Heart right ventricle (tissue), 16 donors: ENCODE data around the gene ROR2. TPM values are rescaled to one million over a fixed set of nuclear protein-coding genes. Genes with fewer than 3 reads are reported as not detected.

Experiments
- ATAC-seq, 8 donors: fragments of 200-7000 bp; cut with Tn5 transposase; one replicate each; pipeline ENCODE4 v1.9.1; 2020; ENCODE audit warnings: mild to moderate bottlenecking in 8 of 8, moderate library complexity in 8 of 8, moderate number of reproducible peaks in 1 of 8
- DNase-seq, 2 donors: peaks; one replicate each; pipeline ENCODE4 v3.0.0-alpha.2; 2020
- H3K27ac ChIP-seq, 10 donors: fragments of 200-600 bp; sonication (generic) in 2 of 10; one replicate each; pipeline versions ENCODE4 v1.5.0 to v1.8.0; 2020 to 2022; ENCODE audit warnings: mild to moderate bottlenecking in 3 of 10
- H3K27me3 ChIP-seq, 7 donors: fragments of 200-600 bp; one replicate each; pipeline ENCODE4 v1.8.0; 2021 to 2022; ENCODE audit warnings: mild to moderate bottlenecking in 2 of 7
- H3K36me3 ChIP-seq, 9 donors: fragments of 200-600 bp; sonication (generic) in 1 of 9; one replicate each; pipeline versions ENCODE4 v1.5.0 to v1.8.0; 2020 to 2022; ENCODE audit warnings: mild to moderate bottlenecking in 2 of 9
- H3K4me1 ChIP-seq, 9 donors: fragments of 200-600 bp; sonication (generic) in 1 of 9; one replicate each; pipeline versions ENCODE4 v1.5.0 to v1.8.0; 2020 to 2022; ENCODE audit warnings: mild to moderate bottlenecking in 4 of 9
- H3K4me3 ChIP-seq, 10 donors: fragments of 200-600 bp; sonication (generic) in 2 of 10; one replicate each; pipeline versions ENCODE4 v1.5.0 to v1.8.0; 2020 to 2022; ENCODE audit warnings: mild to moderate bottlenecking in 7 of 10, moderate library complexity in 2 of 10
- H3K9me3 ChIP-seq, 11 donors: fragments of 200-600 bp in 10 of 11; sonication (generic) in 2 of 11; one replicate each; pipeline versions ENCODE4 v1.5.0 to v1.8.0; 2013 to 2022; ENCODE audit warnings: mild to moderate bottlenecking in 2 of 11, control low read depth in 1 of 11, moderate library complexity in 1 of 11
- WGBS, 2 donors: extraction: QIAGEN DNeasy Blood & Tissue Kit; methylation state at CpG; one replicate each; pipeline ENCODE4 v1.1.7; 2013; ENCODE audit warnings: inconsistent platforms in 1 of 2; 5-methylcytosine and 5-hydroxymethylcytosine counted together
- intact Hi-C, 10 donors: fragments of 100-400 bp; cut with DNase I; formaldehyde crosslinking; loops; one replicate each; pipeline versions ENCODE4 v1.11.1 to v1.14.2; 2022
- polyA plus RNA-seq, 2 donors: library from polyadenylated mRNA; stranded (reverse); fragments of 200-250 nt; gene quantifications; one replicate each; pipeline ENCODE4 v1.2.3, GENCODE V29; 2013
- total RNA-seq, 10 donors: library from RNA; stranded (reverse); fragmentation: NEBNext Ultra II Directional in 3 of 10; extraction: Animal tissue kit (Norgen Biotek cat#: 25700) in 3 of 10; gene quantifications; one replicate each; pipeline versions ENCODE4 v1.2.1 to v1.2.4, GENCODE V29; 2021 to 2023
- TF ChIP-seq, protein P1 (sequence below), 9 donors: fragments of 200-600 bp; sonication (generic) in 2 of 9; IDR thresholded peaks; one replicate each; pipeline versions ENCODE4 v1.5.0 to v1.8.0; 2021 to 2022; ENCODE audit warnings: antibody characterized with exemption in 9 of 9, mild to moderate bottlenecking in 5 of 9, moderate library complexity in 1 of 9
- donor health status: Arrhythmogenic right ventricular cardiomyopathy.
- donor health status: ischemic (EF 13 %, LVEDD 7.1; RV severe dilation, severe dysfunction).
- donor health status: healthy with polysubstance abuse.
- donor health status: DM: no; HTN: yes; CAD: no.
- donor health status: DM: no; HTN: no; CAD: no.
- donor health status: ischemic (EF 25% LVEDD 6.9; RV normal size, moderate dysfunction).
- donor health status: ischemic (EF 25% LVEDD 5.7; RV mildly dilated, moderate dysfunction).
- donor health status: healthy.
- donor health status: DM: yes; HTN: yes; CAD: no.
- donor health status: Ischemic cardiomyopathy.
- donor health status: ischemic (EF 35%, LVEDD 5.7; RV mildly dilated, moderate dysfunction).
- donor health status: nonischemic (EF 11% LVEDD 7.7; RV severe dilation, severe dysfunction).
- donor health status: DM: yes; HTN: yes; CAD: no.
- donor health status: PGD.
- donor health status: ischemic (EF 29% LVEDD 5.4; RV normal size, mild dysfunction).
- donor health status: nonischemic (EF 23%, LVEDD 6.1; RV moderate dilation, normal function).

Gene ROR2
- total and polyA plus RNA-seq, 12 donors: 0.11 to 1.4 (median 0.47) TPM

DNA sequence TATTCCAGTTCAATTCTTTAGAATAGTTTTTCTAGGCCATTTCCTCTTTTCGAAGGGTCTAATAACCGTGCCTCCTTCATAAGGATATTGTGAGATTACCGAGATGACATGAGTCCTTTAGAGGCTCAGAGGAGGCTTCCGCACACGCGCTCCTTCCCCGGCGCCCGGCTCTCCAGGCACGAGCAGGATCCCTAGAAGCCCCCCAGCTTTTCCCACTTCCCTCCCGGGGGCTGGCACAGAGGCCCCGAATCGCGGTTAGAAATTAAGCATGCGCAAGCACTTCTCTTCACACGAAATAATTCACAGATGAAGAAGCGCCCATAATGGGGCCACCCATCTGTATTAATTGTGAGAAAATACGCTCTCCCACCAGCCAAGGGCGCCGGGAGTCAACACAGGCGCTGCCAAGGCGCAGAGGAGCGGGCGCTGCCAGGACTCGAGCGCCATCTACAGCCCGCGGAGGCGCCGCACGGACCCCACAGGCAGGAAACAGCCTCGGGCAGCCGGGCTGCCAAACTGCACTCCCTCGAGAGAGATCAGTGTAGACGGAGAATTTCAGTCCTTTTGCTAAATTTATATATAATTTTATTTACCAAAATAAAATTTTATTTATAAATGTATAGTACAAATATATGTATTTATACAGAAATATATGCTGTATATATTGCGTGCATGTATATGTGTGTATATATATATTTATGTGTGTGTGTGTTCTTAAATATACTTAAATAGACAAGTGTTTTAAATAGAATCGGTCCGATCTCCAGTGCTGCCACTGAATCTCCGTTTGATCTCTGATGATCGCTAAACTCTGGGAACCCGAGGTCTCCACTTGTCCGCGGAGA lies 268.3 kb downstream of the ROR2 start:
- Histone ChIP-seq H3K4me3 (peak overlapping the region in 4 of 10 donors; percentile 6 to 30 (median 24)), H3K36me3 (no peaks in the 10 kb centered on the region), H3K9me3 (no peaks in the 10 kb centered on the region), H3K27ac (no peak overlapping the region), H3K4me1 (peaks cover 0 to 9% (median 0%) of the 10 kb centered on the region in 9 donors), H3K27me3 (peaks cover 0 to 21% (median 3%) of the 10 kb centered on the region in 7 donors)
- intact Hi-C loops: loop anchor here in 9 of 10 donors (2.0 to 10.0 kb wide), 11 partner anchors 63 to 769 kb away; partner anchors contain the start of gene NFIL3 (in 1 of the 9)
- TF ChIP-seq, protein P1, sequence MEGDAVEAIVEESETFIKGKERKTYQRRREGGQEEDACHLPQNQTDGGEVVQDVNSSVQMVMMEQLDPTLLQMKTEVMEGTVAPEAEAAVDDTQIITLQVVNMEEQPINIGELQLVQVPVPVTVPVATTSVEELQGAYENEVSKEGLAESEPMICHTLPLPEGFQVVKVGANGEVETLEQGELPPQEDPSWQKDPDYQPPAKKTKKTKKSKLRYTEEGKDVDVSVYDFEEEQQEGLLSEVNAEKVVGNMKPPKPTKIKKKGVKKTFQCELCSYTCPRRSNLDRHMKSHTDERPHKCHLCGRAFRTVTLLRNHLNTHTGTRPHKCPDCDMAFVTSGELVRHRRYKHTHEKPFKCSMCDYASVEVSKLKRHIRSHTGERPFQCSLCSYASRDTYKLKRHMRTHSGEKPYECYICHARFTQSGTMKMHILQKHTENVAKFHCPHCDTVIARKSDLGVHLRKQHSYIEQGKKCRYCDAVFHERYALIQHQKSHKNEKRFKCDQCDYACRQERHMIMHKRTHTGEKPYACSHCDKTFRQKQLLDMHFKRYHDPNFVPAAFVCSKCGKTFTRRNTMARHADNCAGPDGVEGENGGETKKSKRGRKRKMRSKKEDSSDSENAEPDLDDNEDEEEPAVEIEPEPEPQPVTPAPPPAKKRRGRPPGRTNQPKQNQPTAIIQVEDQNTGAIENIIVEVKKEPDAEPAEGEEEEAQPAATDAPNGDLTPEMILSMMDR (IDR thresholded peaks at IDR 0.05): peak; percentile 64 to 94 (median 87)
- peak; percentile 90 to 97 (median 95) for ATAC-seq
- WGBS, 2 donors: 29 to 30% methylated on average over 43 of the region's 43 CpGs
- DNase-seq: peak; percentile 68 to 81

DNA sequence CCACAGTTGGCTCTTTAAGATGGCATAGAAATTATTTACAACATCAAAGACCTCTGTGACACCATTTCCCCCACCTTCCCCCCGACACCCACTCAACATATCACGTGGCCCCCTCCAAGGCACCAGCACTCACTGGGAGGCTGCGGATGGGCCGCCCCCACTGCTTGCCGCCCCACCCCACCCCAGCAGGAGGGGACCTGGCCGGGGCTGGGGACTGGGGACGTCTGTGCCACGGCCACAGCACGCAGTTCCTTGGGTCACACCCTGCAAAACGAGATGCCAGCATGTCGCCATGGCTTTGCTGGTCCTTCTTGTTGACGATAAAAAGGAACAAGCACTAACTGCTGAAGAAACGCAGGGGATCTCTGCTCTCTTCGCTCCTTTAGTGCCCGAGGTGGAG lies 269.0 kb downstream of the ROR2 start:
- peaks cover 0 to 9% (median 0%) of the 10 kb centered on the region in 9 donors for H3K4me1 ChIP-seq
- intact Hi-C loops: loop anchor here in 9 of 10 donors (2.0 to 10.0 kb wide), 11 partner anchors 64 to 769 kb away; partner anchors contain the start of gene NFIL3 (in 1 of the 9)
- H3K27me3 ChIP-seq: peaks cover 0 to 21% (median 3%) of the 10 kb centered on the region in 7 donors
- no peak overlapping the region for H3K27ac ChIP-seq
- no peaks in the 10 kb centered on the region for H3K9me3 ChIP-seq
- ATAC-seq (no peak), DNase-seq (no peak)
- WGBS, 2 donors: 84 to 86% methylated on average over 15 of the region's 15 CpGs
- no peak overlapping the region for H3K4me3 ChIP-seq
- TF ChIP-seq, protein P1 (IDR thresholded peaks at IDR 0.05): no peak
- H3K36me3 ChIP-seq: no peaks in the 10 kb centered on the region

DNA sequence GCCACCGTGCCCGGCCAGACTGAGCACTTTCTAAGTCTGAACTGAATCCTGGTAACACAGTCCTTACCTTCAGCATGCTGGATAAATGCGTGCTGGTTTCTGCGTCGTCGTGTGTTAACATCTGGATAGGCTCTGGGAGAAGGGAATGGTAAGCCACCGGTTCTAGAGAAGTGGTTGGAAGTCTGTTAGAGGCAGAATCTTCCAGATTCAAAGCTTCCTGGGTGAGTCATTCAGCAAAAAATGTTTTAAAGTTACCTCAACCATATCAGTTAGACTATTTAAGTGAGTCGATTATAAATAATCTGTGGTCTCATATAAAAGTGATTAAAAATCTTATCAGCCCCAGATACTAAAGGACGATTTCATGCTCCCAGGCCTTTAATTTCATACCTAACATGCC lies 269.9 kb downstream of the ROR2 start:
- WGBS, 2 donors: 90 to 94% methylated on average over 9 of the region's 9 CpGs
- intact Hi-C loops: loop anchor here in 9 of 10 donors (2.0 to 10.0 kb wide), 11 partner anchors 65 to 768 kb away; partner anchors contain the start of gene NFIL3 (in 1 of the 9)
- no peak for DNase-seq
- Histone ChIP-seq H3K4me1 (peaks cover 0 to 9% (median 0%) of the 10 kb centered on the region in 9 donors), H3K27me3 (peaks cover 0 to 21% (median 3%) of the 10 kb centered on the region in 7 donors), H3K9me3 (no peaks in the 10 kb centered on the region), H3K4me3 (no peak overlapping the region), H3K36me3 (no peaks in the 10 kb centered on the region), H3K27ac (no peak overlapping the region)
- no peak for ATAC-seq
- TF ChIP-seq, protein P1 (IDR thresholded peaks at IDR 0.05): no peak

DNA sequence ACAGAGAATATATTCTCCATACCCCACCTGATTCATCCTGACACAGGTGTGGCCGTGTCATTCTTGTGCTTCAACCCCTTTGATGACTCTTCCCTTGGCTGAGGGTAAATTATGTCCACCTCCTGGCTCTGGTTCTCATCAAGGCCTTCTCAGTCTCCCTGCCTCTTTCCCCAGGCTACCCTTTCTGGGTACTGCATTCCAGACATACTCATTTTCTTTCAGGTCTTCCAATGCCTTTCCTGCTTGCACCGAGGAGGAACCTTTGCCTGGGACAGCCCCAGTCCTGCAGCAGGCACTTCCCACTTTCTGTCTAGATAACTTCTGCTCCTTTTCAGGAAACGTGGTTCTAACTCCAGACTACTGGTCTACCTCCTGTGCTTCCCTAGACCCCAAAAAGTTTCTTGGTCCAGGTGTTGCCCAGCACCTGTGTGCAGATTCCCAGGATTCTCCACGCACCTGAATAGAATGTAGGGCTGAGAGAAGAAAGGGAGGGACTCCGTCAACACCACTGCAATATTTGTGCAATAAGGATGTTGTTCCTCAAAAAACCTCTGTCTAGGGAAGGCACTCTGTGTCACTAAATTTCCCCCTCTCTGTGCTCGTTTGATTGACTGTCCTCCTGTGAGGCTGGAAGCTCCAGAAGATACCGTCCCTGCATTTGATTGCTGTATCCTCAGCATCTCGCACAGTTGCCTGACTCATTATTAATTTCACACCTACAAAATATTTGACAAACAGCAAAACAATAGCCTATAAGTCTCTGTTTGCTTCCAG lies 271.0 kb downstream of the ROR2 start:
- H3K4me1 ChIP-seq: peaks cover 0 to 9% (median 0%) of the 10 kb centered on the region in 9 donors
- TF ChIP-seq, protein P1 (IDR thresholded peaks at IDR 0.05): no peak
- H3K27ac ChIP-seq: no peak overlapping the region
- DNase-seq: no peak
- intact Hi-C loops: loop anchor here in 5 of 10 donors (5.0 to 10.0 kb wide), 5 partner anchors 254 to 1284 kb away; partner anchors contain the start of gene NFIL3 (in 1 of the 5)
- no peak for ATAC-seq
- H3K27me3 ChIP-seq: peaks cover 0 to 21% (median 3%) of the 10 kb centered on the region in 7 donors
- H3K4me3 ChIP-seq: no peak overlapping the region
- H3K9me3 ChIP-seq: no peaks in the 10 kb centered on the region
- no peaks in the 10 kb centered on the region for H3K36me3 ChIP-seq
- WGBS, 2 donors: 78% methylated on average over 8 of the region's 8 CpGs
